ENCODE data around the gene TRRAP. TPM values are rescaled to one million over a fixed set of nuclear protein-coding genes. Genes with fewer than 3 reads are reported as not detected.

The TRRAP gene
- total and polyA plus RNA-seq, 4 donors: 4.3 to 22.7 (median 10.1) TPM

- no peak for TF ChIP-seq SP1 (IDR thresholded peaks at IDR 0.05)
- TF ChIP-seq GABPA (IDR thresholded peaks at IDR 0.05 in 1 of 2, conservative IDR thresholded peaks at IDR 0.05 in 1 of 2): no peak
- no peak for TF ChIP-seq RAD21 (IDR thresholded peaks at IDR 0.05)
- TF ChIP-seq ATF3 (IDR thresholded peaks at IDR 0.05): no peak
- no peak for TF ChIP-seq YY1 (IDR thresholded peaks at IDR 0.05)
- no peak for TF ChIP-seq JUND (IDR thresholded peaks at IDR 0.05)
- TF ChIP-seq EGR1 (IDR thresholded peaks at IDR 0.05; ENCODE audit: low read depth in 2 of 2): no peak
- TF ChIP-seq, protein P1, sequence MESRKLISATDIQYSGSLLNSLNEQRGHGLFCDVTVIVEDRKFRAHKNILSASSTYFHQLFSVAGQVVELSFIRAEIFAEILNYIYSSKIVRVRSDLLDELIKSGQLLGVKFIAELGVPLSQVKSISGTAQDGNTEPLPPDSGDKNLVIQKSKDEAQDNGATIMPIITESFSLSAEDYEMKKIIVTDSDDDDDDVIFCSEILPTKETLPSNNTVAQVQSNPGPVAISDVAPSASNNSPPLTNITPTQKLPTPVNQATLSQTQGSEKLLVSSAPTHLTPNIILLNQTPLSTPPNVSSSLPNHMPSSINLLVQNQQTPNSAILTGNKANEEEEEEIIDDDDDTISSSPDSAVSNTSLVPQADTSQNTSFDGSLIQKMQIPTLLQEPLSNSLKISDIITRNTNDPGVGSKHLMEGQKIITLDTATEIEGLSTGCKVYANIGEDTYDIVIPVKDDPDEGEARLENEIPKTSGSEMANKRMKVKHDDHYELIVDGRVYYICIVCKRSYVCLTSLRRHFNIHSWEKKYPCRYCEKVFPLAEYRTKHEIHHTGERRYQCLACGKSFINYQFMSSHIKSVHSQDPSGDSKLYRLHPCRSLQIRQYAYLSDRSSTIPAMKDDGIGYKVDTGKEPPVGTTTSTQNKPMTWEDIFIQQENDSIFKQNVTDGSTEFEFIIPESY (IDR thresholded peaks at IDR 0.05): no peak
- Histone ChIP-seq H3K9me3 (ENCODE audit: control insufficient read depth in 4 of 4, low read length in 3 of 4) (no peaks in the 10 kb centered on the region), H3K36me3 (ENCODE audit: control insufficient read depth in 4 of 4, insufficient read depth in 3 of 4, low read depth in 1 of 4, low read length in 3 of 4) (peaks cover 32 to 91% (median 73%) of the 10 kb centered on the region in 4 donors), H3K4me1 (ENCODE audit: control insufficient read depth in 4 of 4, insufficient read depth in 4 of 4, low read length in 3 of 4) (no peaks in the 10 kb centered on the region), H3K9ac (ENCODE audit: low read depth in 1 of 2, low read length in 2 of 2) (no peak overlapping the region), H3K4me3 (ENCODE audit: low read depth in 1 of 3, low read length in 3 of 3) (no peak overlapping the region), H3K27me3 (ENCODE audit: control insufficient read depth in 4 of 4, insufficient read depth in 4 of 4, low read length in 3 of 4) (no peaks in the 10 kb centered on the region), H3K27ac (ENCODE audit: low read depth in 1 of 2, low read length in 2 of 2) (no peak overlapping the region)
- 92% methylated on average over 17 of the region's 17 CpGs for WGBS
- DNase-seq (ENCODE audit: low spot score): no peak
Observed at GRCh38 chr7:98974906-98975816, 96.8 kb downstream of the TRRAP start.

DNA sequence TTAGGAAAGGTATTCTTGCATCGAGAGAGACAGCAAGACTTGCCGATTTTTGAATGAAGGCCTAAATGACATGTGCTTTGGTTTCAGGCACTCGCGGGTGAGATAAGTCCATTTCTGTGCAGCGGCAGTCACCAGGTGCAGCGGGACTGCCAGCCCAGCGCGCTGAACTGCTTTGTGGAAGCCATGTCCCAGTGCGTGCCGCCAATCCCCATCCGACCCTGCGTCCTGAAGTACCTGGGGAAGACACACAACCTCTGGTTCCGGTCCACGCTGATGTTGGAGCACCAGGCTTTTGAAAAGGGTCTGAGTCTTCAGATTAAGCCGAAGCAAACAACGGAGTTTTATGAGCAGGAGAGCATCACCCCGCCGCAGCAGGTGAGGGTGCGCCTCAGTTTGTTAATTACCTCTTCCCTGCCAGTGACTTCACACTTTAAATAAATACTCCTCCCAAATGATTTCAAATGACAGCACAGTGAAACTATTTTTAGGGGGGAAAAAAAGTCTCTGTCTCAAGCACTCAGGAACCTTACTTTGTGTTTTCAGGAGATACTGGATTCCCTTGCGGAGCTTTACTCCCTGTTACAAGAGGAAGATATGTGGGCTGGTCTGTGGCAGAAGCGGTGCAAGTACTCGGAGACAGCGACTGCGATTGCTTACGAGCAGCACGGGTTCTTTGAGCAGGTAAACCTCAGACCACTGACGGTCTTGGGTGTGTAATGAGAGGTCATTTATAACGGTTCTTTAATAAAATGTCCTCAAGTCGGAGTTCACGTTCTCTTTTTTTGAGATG lies 98.3 kb downstream of the TRRAP start:
- no peak for DNase-seq (ENCODE audit: low spot score)
- Histone ChIP-seq H3K36me3 (ENCODE audit: control insufficient read depth in 4 of 4, insufficient read depth in 3 of 4, low read depth in 1 of 4, low read length in 3 of 4) (peaks cover 31 to 87% (median 73%) of the 10 kb centered on the region in 4 donors), H3K4me1 (ENCODE audit: control insufficient read depth in 4 of 4, insufficient read depth in 4 of 4, low read length in 3 of 4) (no peaks in the 10 kb centered on the region), H3K9ac (ENCODE audit: low read depth in 1 of 2, low read length in 2 of 2) (no peak overlapping the region), H3K27ac (ENCODE audit: low read depth in 1 of 2, low read length in 2 of 2) (no peak overlapping the region), H3K9me3 (ENCODE audit: control insufficient read depth in 4 of 4, low read length in 3 of 4) (no peaks in the 10 kb centered on the region), H3K27me3 (ENCODE audit: control insufficient read depth in 4 of 4, insufficient read depth in 4 of 4, low read length in 3 of 4) (no peaks in the 10 kb centered on the region), H3K4me3 (ENCODE audit: low read depth in 1 of 3, low read length in 3 of 3) (no peak overlapping the region)
- no peak for TF ChIP-seq HNF4A (conservative IDR thresholded peaks at IDR 0.05)
- no peak for TF ChIP-seq REST (IDR thresholded peaks at IDR 0.05)
- no peak for TF ChIP-seq JUND (IDR thresholded peaks at IDR 0.05)
- no peak for TF ChIP-seq NR2F2 (IDR thresholded peaks at IDR 0.05)
- TF ChIP-seq SP1 (IDR thresholded peaks at IDR 0.05): no peak
- TF ChIP-seq ATF3 (IDR thresholded peaks at IDR 0.05): no peak
- no peak for TF ChIP-seq GABPA (IDR thresholded peaks at IDR 0.05 in 1 of 2, conservative IDR thresholded peaks at IDR 0.05 in 1 of 2)
- no peak for TF ChIP-seq RXRA (IDR thresholded peaks at IDR 0.05)
- TF ChIP-seq HNF4G (IDR thresholded peaks at IDR 0.05): no peak
- TF ChIP-seq YY1 (IDR thresholded peaks at IDR 0.05): no peak
- TF ChIP-seq EGR1 (IDR thresholded peaks at IDR 0.05; ENCODE audit: low read depth in 2 of 2): no peak
- TF ChIP-seq, protein P2, sequence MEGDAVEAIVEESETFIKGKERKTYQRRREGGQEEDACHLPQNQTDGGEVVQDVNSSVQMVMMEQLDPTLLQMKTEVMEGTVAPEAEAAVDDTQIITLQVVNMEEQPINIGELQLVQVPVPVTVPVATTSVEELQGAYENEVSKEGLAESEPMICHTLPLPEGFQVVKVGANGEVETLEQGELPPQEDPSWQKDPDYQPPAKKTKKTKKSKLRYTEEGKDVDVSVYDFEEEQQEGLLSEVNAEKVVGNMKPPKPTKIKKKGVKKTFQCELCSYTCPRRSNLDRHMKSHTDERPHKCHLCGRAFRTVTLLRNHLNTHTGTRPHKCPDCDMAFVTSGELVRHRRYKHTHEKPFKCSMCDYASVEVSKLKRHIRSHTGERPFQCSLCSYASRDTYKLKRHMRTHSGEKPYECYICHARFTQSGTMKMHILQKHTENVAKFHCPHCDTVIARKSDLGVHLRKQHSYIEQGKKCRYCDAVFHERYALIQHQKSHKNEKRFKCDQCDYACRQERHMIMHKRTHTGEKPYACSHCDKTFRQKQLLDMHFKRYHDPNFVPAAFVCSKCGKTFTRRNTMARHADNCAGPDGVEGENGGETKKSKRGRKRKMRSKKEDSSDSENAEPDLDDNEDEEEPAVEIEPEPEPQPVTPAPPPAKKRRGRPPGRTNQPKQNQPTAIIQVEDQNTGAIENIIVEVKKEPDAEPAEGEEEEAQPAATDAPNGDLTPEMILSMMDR (IDR thresholded peaks at IDR 0.05; ENCODE audit: low read depth, low read length, missing input control): no peak
- TF ChIP-seq TAF1 (conservative IDR thresholded peaks at IDR 0.05): no peak
- TF ChIP-seq FOXA1 (IDR thresholded peaks at IDR 0.05): no peak
- TF ChIP-seq RAD21 (IDR thresholded peaks at IDR 0.05): no peak
- TF ChIP-seq, protein P1 (IDR thresholded peaks at IDR 0.05): no peak
- TF ChIP-seq MAX (IDR thresholded peaks at IDR 0.05): no peak
- TF ChIP-seq FOXA2 (IDR thresholded peaks at IDR 0.05): no peak
- WGBS: 98% methylated on average over 30 of the region's 30 CpGs
